ENCODE results near the gene ARSB.

Gene ARSB

DNA sequence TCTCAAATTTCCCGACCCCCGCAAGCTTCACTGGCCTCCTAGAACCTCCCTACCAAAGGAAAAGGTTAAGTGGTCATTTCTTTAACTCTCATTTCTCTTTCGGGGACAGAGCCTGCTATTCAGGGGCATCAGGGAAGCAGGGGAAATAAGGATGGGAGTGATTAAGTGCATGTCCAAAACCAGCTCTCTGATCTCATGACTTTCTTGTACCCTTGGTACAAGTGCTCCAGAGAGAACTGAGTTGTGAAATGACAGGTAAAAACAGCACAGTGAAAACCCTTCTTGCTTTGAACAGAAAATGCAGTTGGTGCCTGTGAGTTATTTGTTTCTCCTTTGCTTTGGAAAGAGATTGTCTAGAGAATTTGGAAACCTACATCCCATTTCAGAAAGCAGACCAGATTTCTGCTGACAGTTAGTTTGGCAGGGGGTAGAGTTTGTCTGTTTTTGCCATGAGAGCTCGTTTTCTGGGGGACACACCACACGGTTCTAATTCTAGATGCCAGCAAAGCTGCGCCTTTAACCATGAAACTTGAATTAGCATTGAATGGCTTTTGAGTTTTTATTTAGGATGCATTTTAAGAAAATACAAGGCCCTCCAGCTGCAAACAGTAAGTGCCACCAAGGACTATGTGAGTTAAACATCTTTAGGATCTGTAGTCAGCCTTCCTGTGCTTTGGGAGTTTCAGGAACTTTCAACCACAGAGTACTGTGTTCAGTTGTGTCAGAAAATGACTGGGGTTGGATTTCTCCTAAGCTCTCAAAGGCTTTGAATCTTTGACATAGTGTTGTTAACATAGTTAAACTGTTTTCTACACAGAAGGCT, 174.8 kb downstream of the ARSB start:
- H3K4me3 ChIP-seq (ENCODE audit: low read length) = no peak overlapping the region
- no peaks in the 10 kb centered on the region for H3K36me3 ChIP-seq (replicated peaks; ENCODE audit: low read depth, low read length)
- H3K79me2 ChIP-seq (ENCODE audit: low read length) = no peaks in the 10 kb centered on the region
- H3K27me3 ChIP-seq (ENCODE audit: low read depth, low read length) = no peaks in the 10 kb centered on the region
- no peak overlapping the region for H2AFZ ChIP-seq (ENCODE audit: low read depth, low read length)
- H3K9me3 ChIP-seq (ENCODE audit: insufficient read depth, low read length) = no peaks in the 10 kb centered on the region
- no peak for TF ChIP-seq EZH2phosphoT487 (IDR thresholded peaks at IDR 0.05; ENCODE audit: low read depth)
- TF ChIP-seq, protein P1, sequence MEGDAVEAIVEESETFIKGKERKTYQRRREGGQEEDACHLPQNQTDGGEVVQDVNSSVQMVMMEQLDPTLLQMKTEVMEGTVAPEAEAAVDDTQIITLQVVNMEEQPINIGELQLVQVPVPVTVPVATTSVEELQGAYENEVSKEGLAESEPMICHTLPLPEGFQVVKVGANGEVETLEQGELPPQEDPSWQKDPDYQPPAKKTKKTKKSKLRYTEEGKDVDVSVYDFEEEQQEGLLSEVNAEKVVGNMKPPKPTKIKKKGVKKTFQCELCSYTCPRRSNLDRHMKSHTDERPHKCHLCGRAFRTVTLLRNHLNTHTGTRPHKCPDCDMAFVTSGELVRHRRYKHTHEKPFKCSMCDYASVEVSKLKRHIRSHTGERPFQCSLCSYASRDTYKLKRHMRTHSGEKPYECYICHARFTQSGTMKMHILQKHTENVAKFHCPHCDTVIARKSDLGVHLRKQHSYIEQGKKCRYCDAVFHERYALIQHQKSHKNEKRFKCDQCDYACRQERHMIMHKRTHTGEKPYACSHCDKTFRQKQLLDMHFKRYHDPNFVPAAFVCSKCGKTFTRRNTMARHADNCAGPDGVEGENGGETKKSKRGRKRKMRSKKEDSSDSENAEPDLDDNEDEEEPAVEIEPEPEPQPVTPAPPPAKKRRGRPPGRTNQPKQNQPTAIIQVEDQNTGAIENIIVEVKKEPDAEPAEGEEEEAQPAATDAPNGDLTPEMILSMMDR (IDR thresholded peaks at IDR 0.05; ENCODE audit: low read depth, low read length) = no peak
- no peaks in the 10 kb centered on the region for H3K4me1 ChIP-seq (ENCODE audit: low read length)
- no peaks in the 10 kb centered on the region for H4K20me1 ChIP-seq (ENCODE audit: insufficient read depth, low read length)
- no peak overlapping the region for H3K9ac ChIP-seq (ENCODE audit: low read length)
- H3K27ac ChIP-seq (ENCODE audit: low read length) = no peak overlapping the region
- no peak overlapping the region for H3K4me2 ChIP-seq (ENCODE audit: low read length)

DNA sequence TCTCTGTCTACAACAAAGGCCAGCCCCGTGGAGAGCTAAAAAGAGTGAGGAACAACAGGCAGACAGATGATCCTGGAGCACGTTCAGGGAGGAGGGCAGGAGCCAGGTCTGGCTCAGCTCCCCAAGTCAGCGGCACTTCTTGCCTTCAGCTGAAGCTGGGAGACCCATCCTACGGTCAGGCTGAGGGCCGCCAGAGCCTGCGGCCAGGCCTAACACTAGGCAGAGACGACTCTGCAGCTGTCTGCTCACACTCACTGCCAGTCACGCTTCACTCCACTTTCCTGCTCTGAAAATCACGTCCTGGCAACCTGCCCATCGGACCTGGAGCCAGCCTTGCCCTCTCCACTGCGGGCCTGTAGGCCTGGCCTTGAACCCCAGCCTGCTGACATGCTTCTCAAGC, 175.7 kb downstream of the ARSB start:
- Histone ChIP-seq H3K9ac (ENCODE audit: low read length) (no peak overlapping the region), H3K4me2 (ENCODE audit: low read length) (no peak overlapping the region), H3K79me2 (ENCODE audit: low read length) (no peaks in the 10 kb centered on the region), H3K9me3 (ENCODE audit: insufficient read depth, low read length) (no peaks in the 10 kb centered on the region), H3K4me3 (ENCODE audit: low read length) (no peak overlapping the region), H3K4me1 (ENCODE audit: low read length) (no peaks in the 10 kb centered on the region), H3K27me3 (ENCODE audit: low read depth, low read length) (no peaks in the 10 kb centered on the region), H3K36me3 (replicated peaks; ENCODE audit: low read depth, low read length) (no peaks in the 10 kb centered on the region), H4K20me1 (ENCODE audit: insufficient read depth, low read length) (no peaks in the 10 kb centered on the region), H3K27ac (ENCODE audit: low read length) (no peak overlapping the region), H2AFZ (ENCODE audit: low read depth, low read length) (no peak overlapping the region)
- no peak for TF ChIP-seq EZH2phosphoT487 (IDR thresholded peaks at IDR 0.05; ENCODE audit: low read depth)
- TF ChIP-seq, protein P1 (IDR thresholded peaks at IDR 0.05; ENCODE audit: low read depth, low read length) = no peak

DNA sequence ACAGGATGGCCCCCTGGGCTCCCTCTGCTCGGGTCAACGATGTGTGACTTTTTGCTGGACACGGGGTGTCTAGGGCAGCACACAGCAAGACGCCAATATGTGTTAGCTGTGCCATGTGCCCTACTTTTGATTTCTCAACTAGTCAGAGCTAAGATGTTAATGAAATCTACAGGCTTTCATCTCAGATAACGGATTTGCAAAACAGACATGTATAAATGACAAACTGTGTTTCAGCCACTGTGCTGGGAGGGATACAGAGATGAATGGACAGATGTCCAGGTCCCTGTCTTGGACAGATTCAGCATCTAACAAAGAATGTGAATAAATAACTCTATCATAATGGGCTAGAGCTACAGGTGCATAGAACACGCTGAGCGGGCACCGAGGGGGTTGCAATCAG, 176.3 kb downstream of the ARSB start:
- H3K79me2 ChIP-seq (ENCODE audit: low read length) = no peaks in the 10 kb centered on the region
- H3K27ac ChIP-seq (ENCODE audit: low read length) = no peak overlapping the region
- no peak overlapping the region for H3K4me2 ChIP-seq (ENCODE audit: low read length)
- H3K36me3 ChIP-seq (replicated peaks; ENCODE audit: low read depth, low read length) = no peaks in the 10 kb centered on the region
- no peak overlapping the region for H3K4me3 ChIP-seq (ENCODE audit: low read length)
- no peak overlapping the region for H2AFZ ChIP-seq (ENCODE audit: low read depth, low read length)
- no peaks in the 10 kb centered on the region for H4K20me1 ChIP-seq (ENCODE audit: insufficient read depth, low read length)
- no peaks in the 10 kb centered on the region for H3K9me3 ChIP-seq (ENCODE audit: insufficient read depth, low read length)
- H3K27me3 ChIP-seq (ENCODE audit: low read depth, low read length) = no peaks in the 10 kb centered on the region
- no peak overlapping the region for H3K9ac ChIP-seq (ENCODE audit: low read length)
- TF ChIP-seq EZH2phosphoT487 (IDR thresholded peaks at IDR 0.05; ENCODE audit: low read depth) = no peak
- TF ChIP-seq, protein P1 (IDR thresholded peaks at IDR 0.05; ENCODE audit: low read depth, low read length) = no peak
- no peaks in the 10 kb centered on the region for H3K4me1 ChIP-seq (ENCODE audit: low read length)

DNA sequence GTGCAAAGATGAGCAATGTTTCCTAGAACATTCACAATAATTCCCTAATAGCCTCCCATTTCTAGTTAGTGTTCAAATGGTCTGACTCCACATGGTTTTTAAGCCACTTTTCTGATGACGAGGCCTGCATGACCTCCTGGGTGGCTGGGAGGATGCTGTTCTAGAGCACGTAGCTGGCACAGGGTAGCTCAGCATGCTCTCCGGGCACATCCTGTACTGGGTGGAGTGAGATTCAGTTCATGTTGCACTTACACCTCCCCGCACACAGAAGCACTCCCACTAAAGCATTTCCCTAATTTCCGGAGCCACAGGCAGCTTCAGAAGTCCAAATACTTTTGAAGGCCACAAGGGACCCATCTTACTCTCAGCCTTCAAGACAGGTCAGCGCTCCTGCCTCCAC, 176.7 kb downstream of the ARSB start:
- Histone ChIP-seq H4K20me1 (ENCODE audit: insufficient read depth, low read length) (no peaks in the 10 kb centered on the region), H3K4me2 (ENCODE audit: low read length) (no peak overlapping the region), H3K36me3 (replicated peaks; ENCODE audit: low read depth, low read length) (no peaks in the 10 kb centered on the region), H3K9me3 (ENCODE audit: insufficient read depth, low read length) (no peaks in the 10 kb centered on the region), H3K27ac (ENCODE audit: low read length) (no peak overlapping the region), H2AFZ (ENCODE audit: low read depth, low read length) (no peak overlapping the region), H3K9ac (ENCODE audit: low read length) (no peak overlapping the region), H3K4me3 (ENCODE audit: low read length) (no peak overlapping the region), H3K79me2 (ENCODE audit: low read length) (no peaks in the 10 kb centered on the region), H3K4me1 (ENCODE audit: low read length) (no peaks in the 10 kb centered on the region), H3K27me3 (ENCODE audit: low read depth, low read length) (no peaks in the 10 kb centered on the region)
- TF ChIP-seq, protein P1 (IDR thresholded peaks at IDR 0.05; ENCODE audit: low read depth, low read length) = no peak
- TF ChIP-seq EZH2phosphoT487 (IDR thresholded peaks at IDR 0.05; ENCODE audit: low read depth) = no peak
